IMR-90 (cell line): ENCODE measurements around the gene RFX1. TPM values are rescaled to one million over a fixed set of nuclear protein-coding genes. Genes with fewer than 3 reads are reported as not detected.

Source experiments
- CTCF ChIP-seq: conservative IDR thresholded peaks from 2 replicates; pipeline ENCODE4 v1.5.1; 2012; ENCODE audit warnings: mild to moderate bottlenecking, low read depth, low read length, improper control_type of control experiment
- polyA plus RNA-seq, 3 experiments: library from polyadenylated mRNA; depleted of rRNA; stranded (reverse); fragments of >200 nt; gene quantifications; 2 replicates each; pipeline ENCODE4 v1.2.3, GENCODE V29; 2012; ENCODE audit warnings: low replicate concordance in 1 of 3
- total RNA-seq: library from RNA; depleted of rRNA; stranded (reverse); fragments of >200 nt; gene quantifications from 2 replicates; pipeline ENCODE4 v1.2.3, GENCODE V29; 2012

The RFX1 gene
- total and polyA plus RNA-seq, 2 of the 4 experiments (the other 2 are of a cell fraction): 0.36 to 3.1 TPM

DNA sequence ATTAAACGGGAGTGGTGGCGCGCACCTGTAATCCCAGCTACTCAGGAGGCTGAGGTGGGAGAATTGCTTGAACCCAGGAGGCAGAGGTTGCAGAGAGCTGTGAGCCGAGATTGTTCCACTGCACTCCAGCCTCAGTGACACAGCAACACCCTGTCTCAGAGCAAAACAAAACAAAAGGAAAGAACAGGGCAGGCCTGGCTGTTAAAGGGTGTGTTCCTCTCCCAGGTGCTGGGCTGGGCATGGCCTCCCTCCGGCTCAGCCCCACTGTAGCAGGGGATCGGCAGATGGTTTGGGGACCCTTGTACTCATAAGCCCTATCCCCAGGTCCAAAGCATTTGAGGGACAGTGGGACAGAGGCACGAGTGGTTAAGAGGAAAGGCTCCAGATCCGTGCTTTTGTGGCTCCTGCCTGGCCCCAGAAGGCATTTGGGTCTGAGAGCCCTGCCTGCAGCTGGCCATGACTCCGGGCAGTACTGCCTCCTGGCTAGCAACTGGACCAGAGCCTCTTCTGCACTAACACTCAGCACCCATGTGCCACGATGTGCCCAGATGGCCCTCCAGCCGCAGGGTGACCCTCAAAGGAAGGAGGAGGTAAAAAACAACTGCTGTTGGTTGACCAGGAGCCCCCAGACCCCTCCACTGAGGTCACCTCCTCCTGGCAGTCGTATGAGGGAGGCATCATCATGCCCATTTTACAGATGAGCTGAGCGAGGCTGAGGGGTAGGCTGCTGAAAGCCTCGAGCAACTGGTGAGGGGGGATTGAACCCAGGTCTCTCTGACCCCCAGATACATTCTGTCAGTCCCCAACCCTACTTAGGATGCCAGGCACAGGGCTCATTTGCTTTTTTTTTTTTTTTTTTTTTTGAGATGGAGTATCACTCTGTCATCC, 10.0 kb downstream of the RFX1 start (continued):
- no peak for TF ChIP-seq CTCF
